ENCODE data around the gene THSD4. TPM values are rescaled to one million over a fixed set of nuclear protein-coding genes. Genes with fewer than 3 reads are reported as not detected.

THSD4 gene
- total RNA-seq, 1 donor from 2014 or later = 1.4 TPM

DNA sequence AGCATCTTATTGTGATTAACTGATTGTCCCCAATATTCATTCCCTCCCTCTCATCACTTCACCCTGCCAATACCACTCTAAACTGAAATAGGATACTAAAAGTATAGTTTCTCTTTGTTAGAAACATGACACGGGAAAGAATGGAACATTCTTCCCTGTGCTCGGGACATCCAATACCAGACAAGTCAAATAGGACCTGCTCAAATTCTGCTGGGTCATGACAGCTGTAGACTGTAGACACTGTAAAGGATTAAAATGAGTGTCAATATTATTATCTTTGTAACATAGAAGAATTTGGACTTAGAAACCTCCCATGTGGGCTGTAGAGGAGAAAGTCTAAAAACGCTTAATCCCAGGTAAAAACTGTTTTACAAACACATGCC lies 380.1 kb downstream of the THSD4 start:
- H3K36me3 Mint-ChIP-seq (ENCODE audit: low read depth) = no peaks in the 10 kb centered on the region
- H3K9me3 Mint-ChIP-seq = peaks cover 4% of the 10 kb centered on the region
- no peak for DNase-seq (ENCODE audit: low read depth, low spot score)
- no peaks in the 10 kb centered on the region for H3K4me1 Mint-ChIP-seq
- no peaks in the 10 kb centered on the region for H3K27me3 Mint-ChIP-seq (ENCODE audit: low read depth)
- H3K27ac Mint-ChIP-seq (ENCODE audit: unreplicated experiment) = no peak overlapping the region
- TF ChIP-seq, protein P1, sequence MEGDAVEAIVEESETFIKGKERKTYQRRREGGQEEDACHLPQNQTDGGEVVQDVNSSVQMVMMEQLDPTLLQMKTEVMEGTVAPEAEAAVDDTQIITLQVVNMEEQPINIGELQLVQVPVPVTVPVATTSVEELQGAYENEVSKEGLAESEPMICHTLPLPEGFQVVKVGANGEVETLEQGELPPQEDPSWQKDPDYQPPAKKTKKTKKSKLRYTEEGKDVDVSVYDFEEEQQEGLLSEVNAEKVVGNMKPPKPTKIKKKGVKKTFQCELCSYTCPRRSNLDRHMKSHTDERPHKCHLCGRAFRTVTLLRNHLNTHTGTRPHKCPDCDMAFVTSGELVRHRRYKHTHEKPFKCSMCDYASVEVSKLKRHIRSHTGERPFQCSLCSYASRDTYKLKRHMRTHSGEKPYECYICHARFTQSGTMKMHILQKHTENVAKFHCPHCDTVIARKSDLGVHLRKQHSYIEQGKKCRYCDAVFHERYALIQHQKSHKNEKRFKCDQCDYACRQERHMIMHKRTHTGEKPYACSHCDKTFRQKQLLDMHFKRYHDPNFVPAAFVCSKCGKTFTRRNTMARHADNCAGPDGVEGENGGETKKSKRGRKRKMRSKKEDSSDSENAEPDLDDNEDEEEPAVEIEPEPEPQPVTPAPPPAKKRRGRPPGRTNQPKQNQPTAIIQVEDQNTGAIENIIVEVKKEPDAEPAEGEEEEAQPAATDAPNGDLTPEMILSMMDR (conservative IDR thresholded peaks at IDR 0.05) = no peak
- H3K4me3 Mint-ChIP-seq = no peak overlapping the region

- H3K36me3 Mint-ChIP-seq (ENCODE audit: low read depth) = no peaks in the 10 kb centered on the region
- no peaks in the 10 kb centered on the region for H3K4me1 Mint-ChIP-seq
- H3K27me3 Mint-ChIP-seq (ENCODE audit: low read depth) = no peaks in the 10 kb centered on the region
- H3K9me3 Mint-ChIP-seq = peaks cover 6% of the 10 kb centered on the region
- TF ChIP-seq, protein P1 (conservative IDR thresholded peaks at IDR 0.05) = no peak
- no peak overlapping the region for H3K4me3 Mint-ChIP-seq
- no peak for DNase-seq (ENCODE audit: low read depth, low spot score)
- no peak overlapping the region for H3K27ac Mint-ChIP-seq (ENCODE audit: unreplicated experiment)
Observed at GRCh38 chr15:71496336-71496955, 381.2 kb downstream of the THSD4 start.

GRCh38 chr15:71501344-71502076 lies 386.2 kb downstream of the THSD4 start:
- no peak overlapping the region for H3K4me3 Mint-ChIP-seq
- H3K9me3 Mint-ChIP-seq = peaks cover 6% of the 10 kb centered on the region
- H3K27me3 Mint-ChIP-seq (ENCODE audit: low read depth) = no peaks in the 10 kb centered on the region
- H3K4me1 Mint-ChIP-seq = no peaks in the 10 kb centered on the region
- TF ChIP-seq, protein P1 (conservative IDR thresholded peaks at IDR 0.05) = no peak
- no peaks in the 10 kb centered on the region for H3K36me3 Mint-ChIP-seq (ENCODE audit: low read depth)
- no peak for DNase-seq (ENCODE audit: low read depth, low spot score)
- no peak overlapping the region for H3K27ac Mint-ChIP-seq (ENCODE audit: unreplicated experiment)

- DNase-seq (ENCODE audit: low read depth, low spot score) = no peak
- no peaks in the 10 kb centered on the region for H3K27me3 Mint-ChIP-seq (ENCODE audit: low read depth)
- TF ChIP-seq, protein P1 (conservative IDR thresholded peaks at IDR 0.05) = no peak
- H3K9me3 Mint-ChIP-seq = peaks cover 6% of the 10 kb centered on the region
- H3K27ac Mint-ChIP-seq (ENCODE audit: unreplicated experiment) = no peak overlapping the region
- no peaks in the 10 kb centered on the region for H3K4me1 Mint-ChIP-seq
- no peaks in the 10 kb centered on the region for H3K36me3 Mint-ChIP-seq (ENCODE audit: low read depth)
- no peak overlapping the region for H3K4me3 Mint-ChIP-seq
Observed at GRCh38 chr15:71502077-71502432, 386.8 kb downstream of the THSD4 start.

DNA sequence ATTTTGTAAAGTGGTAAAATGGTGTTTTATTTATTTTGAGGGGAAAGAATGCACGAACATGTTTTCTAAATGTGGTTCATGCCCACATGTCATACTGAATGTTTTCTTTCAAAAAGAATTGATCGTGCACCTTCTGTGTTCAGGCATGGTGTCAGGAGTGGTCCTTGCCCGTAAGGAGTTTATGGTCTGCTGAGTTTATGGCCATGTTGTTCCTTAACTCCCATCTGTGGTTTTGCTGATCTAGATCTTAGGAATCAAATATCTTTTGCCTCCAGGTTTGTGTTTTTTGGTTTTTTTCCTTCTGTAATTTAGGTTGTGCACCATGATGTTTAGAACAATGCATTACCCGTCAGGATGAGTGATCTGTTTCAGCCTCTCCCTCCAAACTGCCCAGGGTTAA lies 390.7 kb downstream of the THSD4 start:
- H3K27ac Mint-ChIP-seq (ENCODE audit: unreplicated experiment) = no peak overlapping the region
- peaks cover 4% of the 10 kb centered on the region for H3K4me1 Mint-ChIP-seq
- no peaks in the 10 kb centered on the region for H3K27me3 Mint-ChIP-seq (ENCODE audit: low read depth)
- H3K9me3 Mint-ChIP-seq = no peaks in the 10 kb centered on the region
- no peak overlapping the region for H3K4me3 Mint-ChIP-seq
- H3K36me3 Mint-ChIP-seq (ENCODE audit: low read depth) = no peaks in the 10 kb centered on the region
- TF ChIP-seq, protein P1 (conservative IDR thresholded peaks at IDR 0.05) = no peak
- no peak for DNase-seq (ENCODE audit: low read depth, low spot score)
